PC-3 (cell line): ENCODE results near the gene LGALS7B.

ENCODE experiments used
- EZH2 ChIP-seq: fragments of 300-600 bp; sonication (generic); IDR thresholded peaks from one replicate; pipeline ENCODE4 v1.6.1; 2017; ENCODE audit warnings: antibody characterized with exemption, mild to moderate bottlenecking, low read length; ENCODE audit not compliant: unreplicated experiment
- TF ChIP-seq, protein P1 (sequence below): fragments of 300-600 bp; sonication (generic); conservative IDR thresholded peaks from 2 replicates; pipeline ENCODE4 v1.5.1; 2017; ENCODE audit warnings: antibody characterized with exemption, low read depth, mild to moderate bottlenecking, low read length

DNA sequence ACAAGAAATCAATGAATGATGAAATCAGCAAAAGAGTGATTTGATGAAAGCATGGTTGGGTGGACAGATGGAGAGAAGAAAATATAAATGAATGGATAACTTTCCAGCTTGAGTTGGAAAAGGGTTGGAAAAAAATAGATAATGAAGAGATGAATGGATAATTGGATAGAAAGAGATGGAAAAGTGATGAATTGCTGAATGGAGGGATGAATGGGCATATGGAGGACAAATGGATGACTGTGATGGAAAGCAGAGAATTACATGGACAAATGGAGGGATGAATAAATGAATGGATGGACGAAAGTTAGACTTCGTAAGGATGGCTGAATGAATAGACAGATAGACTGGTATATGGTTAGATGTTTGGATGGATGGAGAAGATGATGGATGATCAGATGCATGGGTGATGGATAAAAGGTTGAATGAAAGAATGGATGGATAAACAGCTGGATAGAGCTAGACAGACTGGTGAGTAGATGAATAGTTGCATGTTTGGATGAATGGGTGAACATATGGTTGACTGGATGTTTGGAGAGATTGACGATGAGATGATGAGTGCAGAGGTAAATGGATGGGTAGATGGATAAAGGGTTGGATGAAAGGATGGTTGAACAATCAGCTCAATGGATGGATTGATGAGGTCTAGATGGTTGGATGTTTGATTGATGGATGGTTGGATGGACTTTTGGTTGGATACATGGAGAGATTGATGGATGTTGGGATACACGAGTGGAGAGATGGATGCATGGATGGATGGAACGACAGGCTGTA, 11.8 kb downstream of the LGALS7B start:
- no peak for TF ChIP-seq EZH2
- TF ChIP-seq, protein P1, sequence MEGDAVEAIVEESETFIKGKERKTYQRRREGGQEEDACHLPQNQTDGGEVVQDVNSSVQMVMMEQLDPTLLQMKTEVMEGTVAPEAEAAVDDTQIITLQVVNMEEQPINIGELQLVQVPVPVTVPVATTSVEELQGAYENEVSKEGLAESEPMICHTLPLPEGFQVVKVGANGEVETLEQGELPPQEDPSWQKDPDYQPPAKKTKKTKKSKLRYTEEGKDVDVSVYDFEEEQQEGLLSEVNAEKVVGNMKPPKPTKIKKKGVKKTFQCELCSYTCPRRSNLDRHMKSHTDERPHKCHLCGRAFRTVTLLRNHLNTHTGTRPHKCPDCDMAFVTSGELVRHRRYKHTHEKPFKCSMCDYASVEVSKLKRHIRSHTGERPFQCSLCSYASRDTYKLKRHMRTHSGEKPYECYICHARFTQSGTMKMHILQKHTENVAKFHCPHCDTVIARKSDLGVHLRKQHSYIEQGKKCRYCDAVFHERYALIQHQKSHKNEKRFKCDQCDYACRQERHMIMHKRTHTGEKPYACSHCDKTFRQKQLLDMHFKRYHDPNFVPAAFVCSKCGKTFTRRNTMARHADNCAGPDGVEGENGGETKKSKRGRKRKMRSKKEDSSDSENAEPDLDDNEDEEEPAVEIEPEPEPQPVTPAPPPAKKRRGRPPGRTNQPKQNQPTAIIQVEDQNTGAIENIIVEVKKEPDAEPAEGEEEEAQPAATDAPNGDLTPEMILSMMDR: no peak
